Endothelial cell of umbilical vein (primary cell): Measurements from ENCODE around the gene TSSC4.

ENCODE experiments used
- CTCF ChIP-seq, 2 donors: IDR thresholded peaks; 1 replicate in 1 of 2; 2 replicates in 1 of 2; pipeline ENCODE4 v1.5.1; 2011; ENCODE audit warnings: low read length in 2 of 2, mild to moderate bottlenecking in 2 of 2, moderate library complexity in 2 of 2, control low read depth in 1 of 2, inconsistent platforms in 1 of 2, low read depth in 1 of 2; ENCODE audit not compliant: insufficient read depth in 1 of 2; ENCODE audit errors: extremely low read depth in 1 of 2
- POLR2A ChIP-seq: IDR thresholded peaks from 2 replicates; pipeline ENCODE4 v1.6.1; 2012; ENCODE audit warnings: low read depth, mild to moderate bottlenecking, control low read depth, low read length
- POLR2AphosphoS5 ChIP-seq: IDR thresholded peaks from 2 replicates; pipeline ENCODE4 v1.6.1; 2012; ENCODE audit warnings: low read depth, mild to moderate bottlenecking, control low read depth, low read length, moderate library complexity; ENCODE audit not compliant: insufficient read depth

- TF ChIP-seq POLR2AphosphoS5: no peak
- TF ChIP-seq CTCF (IDR thresholded peaks at IDR 0.05; ENCODE audit: extremely low read depth in 1 of 2, insufficient read depth in 1 of 2, low read depth in 1 of 2, low read length in 2 of 2): no peak
- TF ChIP-seq POLR2A: no peak
Observed at GRCh38 chr11:2412323-2412722, 11.8 kb downstream of the TSSC4 start.
